GM19468 (cell line): ENCODE results near the gene SLFN11.
"Not testable (repeated sequence)": the region's sequence is repeated elsewhere in the genome, so short reads cannot be mapped to it uniquely, and the experiment has no call there.

Experiments
- ATAC-seq: cut with Tn5 transposase; IDR thresholded peaks from one replicate; pipeline ENCODE4 v1.9.1; 2021; ENCODE audit warnings: mild to moderate bottlenecking, moderate library complexity, moderate number of reproducible peaks; ENCODE audit not compliant: unreplicated experiment; ENCODE audit errors: extremely low read depth

Gene SLFN11

DNA sequence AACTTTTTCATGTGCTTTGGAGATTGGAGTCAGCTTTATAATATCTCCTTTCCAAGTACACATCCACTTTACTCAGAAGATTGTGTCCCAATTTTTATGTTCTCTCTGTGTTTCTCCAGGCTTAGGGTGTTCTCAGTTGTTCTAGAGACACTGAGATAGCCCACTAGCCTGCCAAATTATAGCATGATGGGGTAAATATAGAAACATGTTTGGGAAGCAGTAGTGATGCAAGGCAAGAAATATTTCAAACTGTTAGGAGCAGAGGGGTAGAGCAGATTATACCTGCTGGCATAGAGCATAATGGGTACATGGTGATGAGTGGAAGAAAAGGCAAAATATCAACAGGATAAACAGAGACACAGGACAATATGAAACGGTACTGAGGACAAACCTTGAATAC is 12.4 kb downstream of the SLFN11 start:
- no peak for ATAC-seq

DNA sequence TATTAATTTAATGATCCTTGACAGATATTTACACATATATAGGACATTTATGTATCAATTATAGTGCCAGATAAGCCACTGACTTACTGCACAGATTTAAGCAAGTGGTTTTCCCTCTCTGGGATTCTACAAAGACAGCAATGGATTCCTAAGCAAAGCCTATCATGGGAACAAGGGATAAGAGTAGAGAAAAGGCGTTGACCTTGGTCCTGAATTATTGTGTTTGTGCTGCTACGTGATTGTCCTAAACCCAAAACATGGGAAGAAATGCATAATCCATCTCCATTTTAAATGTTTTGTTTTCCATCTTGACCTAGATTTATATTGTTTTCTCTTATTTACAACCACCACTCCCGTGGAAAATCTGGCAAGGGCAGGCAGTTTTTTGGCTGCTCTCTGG is 14.0 kb downstream of the SLFN11 start:
- no peak for ATAC-seq

DNA sequence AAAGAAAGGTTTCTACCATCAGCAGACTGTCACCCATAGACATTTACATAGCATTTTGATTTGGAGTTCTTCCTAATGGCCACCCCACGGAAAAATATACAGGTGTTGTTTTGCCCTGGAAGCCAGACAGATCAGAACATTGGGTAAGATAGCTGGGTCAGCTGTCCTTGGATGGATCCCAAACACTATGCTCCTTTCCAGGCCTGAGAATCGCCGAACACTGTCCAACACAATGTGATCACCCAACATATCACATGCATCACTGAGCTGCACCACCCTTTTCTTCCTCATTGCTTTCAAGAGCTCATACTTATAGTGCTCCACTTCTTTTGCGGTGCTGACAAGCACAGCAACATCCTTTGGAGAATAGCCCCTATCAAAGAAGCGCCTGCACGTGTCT is 21.1 kb downstream of the SLFN11 start:
- no peak for ATAC-seq

DNA sequence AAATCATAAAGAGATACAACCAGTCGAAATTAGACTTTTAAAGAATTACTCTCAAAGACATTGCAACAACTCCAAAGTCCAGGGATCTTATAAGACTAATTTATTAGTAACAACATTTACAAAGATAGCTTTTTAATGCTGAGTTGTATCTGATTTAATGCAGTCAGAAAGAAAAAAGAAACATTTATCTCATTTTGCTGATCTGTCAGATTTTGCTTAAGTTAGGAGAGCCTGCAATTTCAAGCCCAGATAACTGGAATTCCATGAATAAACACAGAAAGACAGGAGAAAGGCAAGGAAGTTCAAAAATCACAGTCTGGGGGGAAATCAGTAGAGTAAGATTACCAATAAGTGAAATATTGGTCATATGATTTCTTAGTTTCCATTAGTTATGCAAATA is 22.9 kb downstream of the SLFN11 start:
- ATAC-seq, result no peak

DNA sequence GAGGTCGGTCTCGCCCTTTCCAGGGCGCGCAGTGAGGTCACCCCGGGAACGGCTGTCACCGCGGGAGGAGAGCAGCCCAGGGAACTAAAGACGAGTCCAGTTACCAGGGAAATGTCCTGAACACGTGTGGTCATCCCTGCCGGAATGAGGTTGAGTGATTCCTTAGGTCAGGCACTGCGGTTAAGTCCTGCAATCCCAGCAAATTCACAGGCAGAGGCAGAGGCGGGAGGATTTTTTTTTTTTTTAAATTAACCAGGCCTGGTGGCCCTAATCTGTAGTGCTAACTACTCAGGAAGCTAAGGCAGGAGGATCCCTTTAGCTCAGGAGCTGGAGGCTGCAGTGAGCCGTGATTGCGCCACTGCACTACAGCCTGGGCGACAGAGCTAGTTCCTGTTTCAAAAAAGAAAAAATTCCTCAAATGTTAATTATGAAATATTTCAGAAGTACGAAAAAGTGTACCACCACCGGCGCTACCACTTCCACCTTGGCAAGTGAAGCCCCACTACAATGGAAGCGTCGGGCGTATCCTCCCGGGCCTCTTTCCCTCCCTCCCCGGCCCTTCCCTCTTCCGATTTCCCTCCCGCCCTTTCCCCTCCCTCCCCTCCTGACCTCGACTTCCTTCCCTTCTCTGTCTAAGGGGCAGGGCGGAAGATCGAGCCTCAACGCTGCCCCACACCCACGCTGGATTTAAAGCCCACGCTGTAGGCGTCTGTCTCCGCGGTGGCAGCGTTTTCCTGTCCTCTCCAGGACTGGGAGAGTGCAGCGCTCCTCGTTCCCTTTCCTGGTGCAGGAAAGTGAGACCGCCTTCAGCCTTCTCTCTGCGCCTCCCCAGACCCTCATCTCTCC is 27.3 kb downstream of the SLFN11 start:
- ATAC-seq, result no peak

DNA sequence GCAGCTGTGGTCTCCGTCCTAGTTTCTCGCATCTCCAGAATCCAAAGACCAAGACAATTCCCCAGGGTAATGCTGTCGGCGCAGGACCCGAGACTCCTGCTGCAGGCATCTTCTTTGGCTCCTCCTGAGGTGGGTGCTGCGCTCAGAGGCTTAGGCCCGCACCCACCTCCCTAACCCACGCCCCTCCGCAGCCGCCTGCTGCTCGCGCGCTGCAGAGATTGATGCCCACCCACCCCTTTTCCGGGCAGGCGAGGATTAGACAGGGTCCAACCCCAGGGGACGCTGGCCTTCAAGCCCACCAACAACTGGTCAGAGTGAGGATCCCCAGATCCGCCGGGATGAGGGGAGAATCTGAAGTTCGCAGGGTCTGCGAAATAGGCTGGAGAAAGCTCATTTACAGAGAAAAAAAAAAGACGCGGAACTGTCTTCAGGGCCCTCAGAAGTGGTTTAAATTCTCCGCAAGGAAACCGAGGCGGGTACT is 27.9 kb downstream of the SLFN11 start:
- ATAC-seq, result no peak

DNA sequence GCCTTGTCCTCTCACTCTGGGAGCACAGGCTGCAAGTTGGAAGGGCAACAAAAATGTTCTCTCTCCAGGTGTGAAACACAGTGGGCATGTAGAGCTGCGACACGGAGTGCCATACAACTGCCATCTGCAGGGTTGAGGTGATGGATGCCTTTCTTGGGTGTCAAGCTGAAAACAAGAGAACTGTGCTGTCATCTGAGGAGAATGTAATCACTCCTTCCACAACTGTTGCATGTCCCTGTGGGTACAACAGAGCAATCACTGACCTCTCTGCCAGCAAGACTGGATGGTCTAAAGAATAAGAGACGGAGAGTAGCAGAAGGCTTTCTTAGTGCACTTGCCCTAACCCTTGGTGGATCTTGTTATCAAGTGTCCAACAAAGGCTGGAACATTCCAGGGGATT is 29.2 kb downstream of the SLFN11 start:
- ATAC-seq, result no peak

DNA sequence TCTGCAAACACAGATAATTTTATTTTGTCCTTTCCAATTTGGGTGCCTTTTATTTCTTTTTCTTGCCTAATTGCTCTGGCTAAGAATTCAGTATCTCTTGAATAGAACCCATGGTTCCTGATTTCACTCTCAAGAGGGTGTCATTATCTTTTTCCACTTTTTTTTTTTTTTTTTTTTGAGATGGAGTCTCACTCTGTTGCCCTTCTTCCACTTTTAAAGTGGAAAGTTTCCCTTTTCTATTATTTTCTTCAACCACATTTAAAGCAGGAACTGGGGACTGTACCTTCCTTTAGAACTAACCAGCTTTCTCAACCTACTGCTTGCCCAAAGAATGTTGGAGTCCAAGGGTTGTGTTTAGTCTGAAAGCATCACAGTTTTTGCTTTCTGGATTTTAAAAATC is 31.1 kb downstream of the SLFN11 start:
- no peak for ATAC-seq

DNA sequence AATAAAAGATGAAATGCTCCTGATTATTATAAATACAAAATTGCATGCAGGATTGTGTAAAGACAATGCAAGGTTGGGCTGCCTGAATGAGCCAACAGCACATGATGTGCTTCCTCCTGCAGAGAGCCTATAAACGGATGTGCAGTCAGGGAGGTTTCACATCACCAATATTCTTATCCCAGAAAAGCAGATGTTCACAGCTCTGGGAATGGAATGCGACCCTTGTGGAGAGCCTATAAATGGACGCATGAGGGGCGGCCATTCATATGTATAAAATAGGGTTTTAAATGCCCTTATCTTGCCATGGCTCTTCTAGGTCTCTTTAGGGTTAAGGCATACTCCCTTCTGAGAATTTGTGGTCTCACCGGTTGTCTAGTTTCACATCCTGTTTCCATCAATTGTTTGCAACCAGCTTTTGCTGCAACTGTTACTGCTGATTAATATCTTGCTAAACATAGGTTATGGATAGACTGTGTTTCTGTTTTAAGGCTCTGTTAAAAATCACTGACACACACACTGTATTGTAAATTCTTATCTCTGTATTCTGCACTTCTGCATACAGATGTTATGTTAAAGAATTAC is 31.9 kb downstream of the SLFN11 start:
- ATAC-seq, result no peak

DNA sequence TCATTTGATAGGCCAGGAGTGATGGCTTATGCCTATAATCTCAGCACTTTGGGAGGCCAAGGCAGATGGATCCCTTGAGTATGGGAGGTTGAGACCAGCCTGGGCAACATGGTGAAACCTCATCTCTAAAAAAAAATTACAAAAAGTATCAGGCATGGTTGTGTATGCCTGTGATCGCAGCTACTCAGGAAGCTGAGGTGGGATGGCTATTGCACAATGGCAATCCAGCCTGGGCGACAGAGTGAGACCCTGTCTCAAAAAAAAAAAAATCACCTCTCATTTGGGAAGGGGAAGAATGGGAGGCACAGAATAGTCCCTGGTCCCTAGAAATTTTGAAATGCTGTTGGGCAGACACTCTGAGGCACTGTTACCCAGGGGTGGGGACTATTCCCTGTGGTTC is 35.2 kb downstream of the SLFN11 start:
- ATAC-seq, result no peak

DNA sequence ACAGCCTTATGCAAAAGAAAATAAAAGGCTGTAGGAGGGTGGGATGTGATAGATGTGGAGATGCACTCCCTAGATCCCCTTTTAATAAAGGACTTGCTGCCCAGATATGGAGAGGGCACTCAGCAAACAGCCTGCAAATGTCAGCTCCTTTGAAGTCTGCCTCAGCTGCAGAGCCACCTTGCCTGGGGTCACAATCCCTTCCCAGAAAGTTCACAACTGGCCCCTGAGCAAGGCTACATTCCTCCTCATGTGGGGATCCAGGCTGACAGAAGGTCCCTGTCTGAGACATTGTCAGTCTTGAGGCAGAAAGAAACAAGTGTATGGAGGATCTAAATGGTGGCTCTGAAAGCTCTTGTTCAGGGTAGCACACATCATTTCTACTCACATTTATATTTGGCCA is 36.1 kb downstream of the SLFN11 start:
- no peak for ATAC-seq

DNA sequence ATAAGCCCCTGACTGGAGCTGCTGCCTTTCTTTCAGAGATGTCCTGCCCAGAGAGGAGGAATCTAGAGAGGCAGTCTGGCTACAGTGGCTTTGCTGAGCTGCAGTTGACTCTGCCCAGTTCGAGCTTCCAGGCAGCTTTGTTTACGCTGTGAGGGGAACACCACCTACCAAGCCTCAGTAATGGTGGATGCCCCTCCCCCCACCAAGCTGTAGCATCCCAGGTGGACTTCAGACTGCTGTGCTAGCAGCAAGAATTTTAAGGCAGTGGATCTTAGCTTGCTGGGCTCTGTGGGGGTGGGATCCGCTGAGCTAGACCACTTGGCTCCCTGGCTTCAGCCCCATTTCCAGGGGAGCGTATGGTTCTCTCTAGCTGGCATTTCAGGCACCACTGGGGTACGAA is 39.8 kb downstream of the SLFN11 start:
- not testable (repeated sequence) for ATAC-seq

DNA sequence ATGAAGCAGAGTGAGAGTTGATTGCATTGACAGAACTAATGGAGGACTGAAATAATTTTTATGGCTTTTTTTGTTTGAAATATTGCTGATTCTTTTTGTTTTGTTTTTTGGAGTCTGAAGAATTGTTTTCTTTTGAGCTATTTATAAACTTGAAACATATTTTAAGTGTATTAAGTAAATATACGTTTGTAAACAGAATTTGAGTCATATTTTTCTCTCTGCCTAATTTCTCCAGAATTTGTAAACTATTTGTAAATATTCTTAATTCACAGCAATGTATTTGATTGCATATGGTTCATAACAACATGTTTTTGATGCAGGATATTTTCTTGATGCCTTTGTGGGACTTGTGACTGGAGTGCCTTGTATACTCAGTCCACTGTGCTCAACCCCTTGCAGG is 50.7 kb downstream of the SLFN11 start:
- ATAC-seq, result no peak

DNA sequence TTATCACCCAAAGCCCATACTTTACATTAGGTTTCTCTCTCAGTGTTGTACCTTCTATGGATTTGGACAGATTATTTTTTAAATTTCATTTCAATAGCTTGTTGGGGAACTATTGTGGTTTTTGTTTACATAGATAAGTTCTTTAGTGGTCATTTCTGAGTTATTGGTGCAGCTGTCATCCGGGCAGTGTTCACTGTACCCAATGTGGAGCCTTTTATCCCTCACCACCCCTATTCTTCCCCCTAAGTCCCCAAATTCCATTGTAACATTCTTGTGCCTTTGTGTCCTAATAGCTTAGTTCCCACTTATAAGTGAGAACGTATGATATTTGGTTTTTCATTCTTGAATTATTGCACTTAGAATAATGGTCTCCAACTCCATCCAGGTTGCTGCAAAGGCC is 57.5 kb downstream of the SLFN11 start:
- no peak for ATAC-seq

DNA sequence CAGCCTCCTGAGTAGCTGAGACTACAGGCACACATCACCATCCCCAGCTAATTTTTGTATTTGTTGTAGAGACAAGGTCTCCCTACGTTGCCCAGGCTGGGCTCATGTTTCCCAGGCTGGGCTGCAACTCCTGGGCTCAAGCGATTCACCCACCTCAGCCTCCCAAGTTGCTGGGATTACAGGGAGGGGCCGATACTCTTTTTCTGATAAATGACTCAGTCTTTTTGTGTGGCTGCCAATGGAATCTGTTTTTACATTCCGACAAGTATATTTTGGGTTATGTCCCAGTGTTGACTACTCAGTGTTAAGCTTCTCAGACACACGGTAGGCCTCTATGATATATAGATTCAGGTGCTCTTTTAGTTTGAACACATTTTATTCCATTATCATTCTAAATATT is 58.1 kb downstream of the SLFN11 start:
- no peak for ATAC-seq

DNA sequence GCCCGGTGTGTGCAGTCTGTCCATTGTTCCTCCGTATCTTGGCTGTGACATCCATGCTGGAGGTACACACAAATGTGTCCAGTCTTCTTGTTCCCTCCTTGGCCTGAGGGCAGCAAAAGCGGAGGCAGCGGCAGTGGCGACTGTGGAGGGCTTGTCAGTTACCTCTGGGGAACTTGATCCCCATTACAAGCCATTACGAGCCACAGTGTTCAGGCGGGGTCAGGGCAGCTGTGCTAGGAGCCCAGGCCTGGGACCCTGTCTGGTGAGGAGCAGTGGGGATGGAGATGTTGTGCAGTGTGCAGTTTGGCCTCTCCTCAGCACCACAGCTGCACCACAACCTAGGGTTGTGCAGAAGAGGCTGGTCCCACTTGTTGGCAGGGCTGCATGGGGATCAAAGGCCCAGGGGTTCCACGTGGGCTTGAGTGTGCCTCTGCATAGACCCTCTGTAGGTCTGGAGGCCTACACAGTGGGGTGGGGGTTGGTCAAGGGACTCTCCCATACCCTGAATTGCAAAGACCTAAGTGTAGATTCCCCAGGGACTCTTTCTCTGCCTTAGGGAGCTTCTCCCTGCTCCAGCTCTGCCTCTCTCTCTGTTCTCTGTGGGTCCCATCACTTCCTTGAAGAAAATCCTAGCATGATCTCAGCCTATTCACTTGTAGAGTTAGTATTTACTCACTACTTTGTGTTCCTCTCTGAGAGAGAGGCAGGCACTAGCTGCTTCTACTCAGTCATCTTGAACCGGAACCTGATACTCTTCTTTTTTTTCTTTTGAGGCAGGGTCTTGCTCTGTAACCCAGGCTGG is 58.8 kb downstream of the SLFN11 start:
- ATAC-seq, result no peak

DNA sequence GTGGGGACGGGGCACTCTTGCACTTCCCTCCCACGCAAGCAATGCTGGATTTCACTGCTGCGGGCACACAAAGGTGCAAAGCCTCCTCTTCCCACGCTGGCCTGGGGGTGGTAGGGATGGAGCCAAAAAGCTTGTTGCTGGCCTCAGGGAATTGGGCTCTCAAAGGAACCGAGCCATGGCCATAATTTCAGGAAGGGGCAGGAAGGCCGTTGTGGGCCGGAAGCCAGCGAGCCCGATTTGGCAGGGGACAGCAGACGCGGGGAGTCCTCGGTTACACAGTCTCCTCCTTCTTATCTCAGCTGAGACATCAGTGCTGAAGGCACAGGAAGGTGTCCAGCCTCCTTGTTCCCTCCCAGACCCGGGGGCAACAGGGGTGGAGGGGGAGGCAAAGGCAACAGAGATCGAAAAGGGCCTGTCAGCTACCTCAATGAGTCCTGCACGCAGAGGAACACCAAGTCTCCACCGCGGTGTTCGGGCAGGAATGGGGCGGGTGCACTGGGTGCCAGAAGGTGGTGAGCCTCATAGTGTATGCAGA is 59.5 kb downstream of the SLFN11 start:
- no peak for ATAC-seq

DNA sequence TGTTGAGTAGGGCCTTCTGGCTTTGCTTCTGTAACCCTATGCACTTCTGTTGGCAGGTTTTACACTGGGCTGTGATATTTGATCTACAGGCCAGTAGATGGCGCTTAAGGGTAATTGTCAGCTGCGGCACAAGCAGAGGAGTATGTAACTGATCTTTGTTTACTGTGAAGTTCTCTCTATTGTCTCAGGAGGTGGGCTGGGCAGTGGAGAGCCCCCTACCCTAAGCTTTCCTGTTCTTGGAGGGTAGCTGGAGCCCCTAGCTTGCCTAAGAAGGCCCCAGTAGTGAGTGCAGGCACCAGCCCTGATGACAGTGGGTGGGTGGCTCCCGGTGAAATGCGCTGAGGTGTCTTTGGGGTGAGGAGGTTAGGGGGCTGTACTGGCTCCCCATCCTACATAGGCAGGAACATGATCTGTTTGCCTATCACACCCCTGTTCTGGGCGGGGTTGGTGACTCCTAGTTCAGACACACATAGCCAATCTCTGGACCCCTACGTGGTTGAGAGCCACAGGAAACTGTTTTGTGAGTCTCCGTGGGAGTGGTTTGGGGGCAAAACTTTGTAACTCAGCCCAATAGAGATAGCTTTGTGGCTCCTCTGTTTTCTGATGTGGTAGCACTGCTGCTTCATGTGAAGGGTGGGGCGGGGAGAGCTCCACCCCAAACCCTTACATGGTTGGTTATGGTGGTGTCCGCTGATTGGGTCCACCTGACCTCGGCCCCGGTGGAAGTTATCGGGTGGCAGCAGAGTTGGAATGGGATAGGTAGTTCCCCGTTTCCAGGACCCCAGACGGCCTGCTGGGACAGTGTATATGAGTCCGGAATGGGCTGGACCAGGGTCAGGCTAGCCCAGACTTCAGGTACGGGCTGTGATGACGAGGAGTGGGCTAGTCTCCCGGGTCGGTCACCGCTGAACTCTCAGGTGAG is 60.4 kb downstream of the SLFN11 start:
- ATAC-seq, result peak; percentile 47

DNA sequence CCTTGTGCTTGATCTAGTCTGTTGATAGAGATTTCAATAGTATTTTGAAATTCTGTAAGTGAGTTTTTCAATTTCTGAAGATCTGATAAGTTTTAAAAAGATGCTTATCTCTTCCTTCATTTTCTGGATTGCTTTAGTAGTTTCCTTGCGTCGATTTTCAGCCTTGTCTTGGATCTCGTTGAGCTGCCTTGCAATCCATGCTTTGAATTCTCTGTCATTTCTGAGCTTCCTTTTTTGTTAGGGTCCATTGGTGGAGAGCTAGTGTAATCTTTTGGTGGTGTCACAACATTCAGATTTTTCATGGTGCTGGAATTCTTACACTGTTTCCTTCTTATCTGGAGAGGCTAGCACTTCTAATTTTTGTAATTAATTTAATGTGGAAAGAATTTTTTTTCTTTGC is 61.1 kb downstream of the SLFN11 start:
- ATAC-seq, result no peak

DNA sequence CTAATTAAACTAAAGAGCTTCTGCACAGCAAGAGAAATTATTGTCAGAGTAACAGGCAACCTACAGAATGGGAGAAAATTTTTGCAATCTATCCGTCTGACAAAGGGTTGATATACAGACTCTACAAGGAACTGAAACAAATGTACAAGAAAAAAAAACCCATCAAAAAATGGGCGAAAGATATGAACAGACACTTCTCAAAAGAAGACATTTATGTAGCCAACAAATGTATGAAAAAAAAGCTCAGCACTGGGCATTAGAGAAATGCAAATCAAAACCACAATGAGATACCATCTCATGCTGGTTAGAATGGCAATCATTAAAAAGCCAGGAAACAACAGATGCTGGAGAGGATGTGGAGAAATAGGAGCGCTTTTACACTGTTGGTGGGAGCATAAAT is 64.1 kb downstream of the SLFN11 start:
- not testable (repeated sequence) for ATAC-seq
